Mesenchymal stem cell (in vitro differentiated cells and primary cell): Measurements from ENCODE around the gene CCND1.

Source experiments
- DNase-seq: peaks from one replicate; pipeline ENCODE4 v3.0.0-alpha.2; 2013
- H2AFZ ChIP-seq: one replicate; pipeline ENCODE4 v1.6.1; 2013; ENCODE audit warnings: low read depth, mild to moderate bottlenecking, control low read depth, inconsistent platforms, low read length, moderate library complexity
- H2AK5ac ChIP-seq: 2 replicates; pipeline ENCODE4 v1.6.1; 2013; ENCODE audit warnings: low read length, moderate library complexity, mild to moderate bottlenecking, inconsistent platforms; ENCODE audit not compliant: severe bottlenecking
- H2BK120ac ChIP-seq: one replicate; pipeline ENCODE4 v1.6.1; 2013; ENCODE audit warnings: low read depth, mild to moderate bottlenecking, inconsistent platforms, low read length, moderate library complexity
- H2BK12ac ChIP-seq, 2 experiments: one replicate each; pipeline ENCODE4 v1.6.1; 2013; ENCODE audit warnings: inconsistent platforms in 2 of 2, low read length in 2 of 2, mild to moderate bottlenecking in 2 of 2, moderate library complexity in 2 of 2, control low read depth in 1 of 2
- H2BK15ac ChIP-seq: one replicate; pipeline ENCODE4 v1.6.1; 2013; ENCODE audit warnings: mild to moderate bottlenecking, low read depth, inconsistent platforms; ENCODE audit not compliant: poor library complexity, severe bottlenecking
- H2BK5ac ChIP-seq: 2 replicates; pipeline ENCODE4 v1.6.1; 2013; ENCODE audit warnings: low read depth, mild to moderate bottlenecking, low read length, control low read depth, inconsistent platforms; ENCODE audit not compliant: poor library complexity, severe bottlenecking
- H3K14ac ChIP-seq, 2 experiments: one replicate each; pipeline ENCODE4 v1.6.1; 2013; ENCODE audit warnings: inconsistent platforms in 2 of 2, low read length in 2 of 2, control low read depth in 1 of 2, mild to moderate bottlenecking in 1 of 2, moderate library complexity in 1 of 2
- H3K18ac ChIP-seq, 2 experiments: one replicate each; pipeline ENCODE4 v1.6.1; 2013; ENCODE audit warnings: inconsistent platforms in 2 of 2, low read length in 2 of 2, control low read depth in 1 of 2, low read depth in 1 of 2, mild to moderate bottlenecking in 1 of 2
- H3K23ac ChIP-seq, 2 experiments: one replicate each; pipeline ENCODE4 v1.6.1; 2013; ENCODE audit warnings: inconsistent platforms in 2 of 2, low read length in 2 of 2, mild to moderate bottlenecking in 2 of 2, moderate library complexity in 2 of 2, control low read depth in 1 of 2
- H3K27ac ChIP-seq: 2 replicates; pipeline ENCODE4 v1.5.1; 2013; ENCODE audit warnings: mild to moderate bottlenecking, moderate library complexity, low read length, control low read depth, inconsistent platforms; ENCODE audit not compliant: poor library complexity, severe bottlenecking
- H3K27me3 ChIP-seq, 2 experiments: 2 replicates each; pipeline versions ENCODE4 v1.6.1 to v1.7.0; 2013; ENCODE audit warnings: low read length in 2 of 2, mild to moderate bottlenecking in 2 of 2, moderate library complexity in 2 of 2, control low read depth in 1 of 2, inconsistent platforms in 1 of 2; ENCODE audit not compliant: control insufficient read depth in 1 of 2, insufficient read depth in 1 of 2
- H3K36me3 ChIP-seq, 2 experiments: 2 replicates each; pipeline versions ENCODE4 v1.6.1 to v1.7.0; 2013; ENCODE audit warnings: low read length in 2 of 2, control low read depth in 1 of 2, inconsistent platforms in 1 of 2, low read depth in 1 of 2, mild to moderate bottlenecking in 1 of 2; ENCODE audit not compliant: insufficient read depth in 2 of 2, control insufficient read depth in 1 of 2
- H3K4ac ChIP-seq, 2 experiments: one replicate each; pipeline ENCODE4 v1.6.1; 2013; ENCODE audit warnings: inconsistent platforms in 2 of 2, low read length in 2 of 2, mild to moderate bottlenecking in 2 of 2, moderate library complexity in 2 of 2, control low read depth in 1 of 2, low read depth in 1 of 2
- H3K4me1 ChIP-seq: 2 replicates; pipeline ENCODE4 v1.6.1; 2013; ENCODE audit warnings: low read depth, low read length, control low read depth; ENCODE audit not compliant: control insufficient read depth, insufficient read depth
- H3K4me2 ChIP-seq: 2 replicates; pipeline ENCODE4 v1.6.1; 2013; ENCODE audit warnings: low read length, mild to moderate bottlenecking, inconsistent platforms; ENCODE audit not compliant: poor library complexity, severe bottlenecking
- H3K4me3 ChIP-seq, 2 experiments: 2 replicates each; pipeline versions ENCODE4 v1.5.1 to v1.7.0; 2013; ENCODE audit warnings: low read length in 2 of 2, mild to moderate bottlenecking in 2 of 2, control low read depth in 1 of 2, low read depth in 1 of 2; ENCODE audit not compliant: insufficient read depth in 1 of 2
- H3K79me1 ChIP-seq: replicated peaks from 2 replicates; pipeline ENCODE4 v1.6.1; 2013; ENCODE audit warnings: mild to moderate bottlenecking, control low read depth, low read length, inconsistent platforms; ENCODE audit not compliant: poor library complexity, severe bottlenecking
- H3K9ac ChIP-seq: 2 replicates; pipeline ENCODE4 v1.7.0; 2013; ENCODE audit warnings: mild to moderate bottlenecking, low read length, moderate library complexity
- H3K9me3 ChIP-seq: 2 replicates; pipeline ENCODE4 v1.7.0; 2013; ENCODE audit warnings: mild to moderate bottlenecking, low read length; ENCODE audit not compliant: control insufficient read depth
- H4K8ac ChIP-seq: one replicate; pipeline ENCODE4 v1.6.1; 2013; ENCODE audit warnings: inconsistent platforms, mild to moderate bottlenecking, low read length, moderate library complexity
- H4K91ac ChIP-seq: one replicate; pipeline ENCODE4 v1.6.1; 2013; ENCODE audit warnings: mild to moderate bottlenecking, low read length, inconsistent platforms
- WGBS: methylation state at CpG from one replicate; pipeline ENCODE4 v1.1.7; 2013; ENCODE audit warnings: mixed read lengths; 5-methylcytosine and 5-hydroxymethylcytosine counted together

Gene CCND1

GRCh38 chr11:69702769-69703452, 62.0 kb downstream of the CCND1 start:
- Histone ChIP-seq H2AK5ac (no peak overlapping the region), H3K14ac (no peak overlapping the region), H2BK15ac (no peak overlapping the region), H2BK12ac (no peak overlapping the region), H3K79me1 (no peaks in the 10 kb centered on the region), H3K4me3 (no peak overlapping the region), H3K9ac (no peak overlapping the region), H3K27me3 (peaks cover 63 to 83% of the 10 kb centered on the region in 2 experiments), H2BK120ac (no peak overlapping the region), H3K4ac (no peak overlapping the region), H2AFZ (no peak overlapping the region), H3K4me2 (no peak overlapping the region), H3K18ac (no peak overlapping the region), H3K27ac (no peak overlapping the region), H3K9me3 (no peaks in the 10 kb centered on the region), H2BK5ac (no peak overlapping the region), H3K36me3 (no peaks in the 10 kb centered on the region), H4K8ac (no peak overlapping the region), H3K23ac (no peak overlapping the region), H4K91ac (no peak overlapping the region), H3K4me1 (peaks cover 36% of the 10 kb centered on the region)
- DNase-seq = peak; percentile 18
- 5% methylated on average over 45 of the region's 45 CpGs for WGBS

- H2BK15ac ChIP-seq = no peak overlapping the region
- no peak for DNase-seq
- 2% methylated on average over 6 of the region's 34 CpGs for WGBS
- no peak overlapping the region for H3K27ac ChIP-seq
- H2AK5ac ChIP-seq = no peak overlapping the region
- no peak overlapping the region for H4K8ac ChIP-seq
- no peaks in the 10 kb centered on the region for H3K9me3 ChIP-seq
- no peak overlapping the region for H2AFZ ChIP-seq
- peaks cover 65 to 87% of the 10 kb centered on the region in 2 experiments for H3K27me3 ChIP-seq
- H2BK12ac ChIP-seq = no peak overlapping the region
- H3K4ac ChIP-seq = no peak overlapping the region
- H3K23ac ChIP-seq = no peak overlapping the region
- no peak overlapping the region for H3K18ac ChIP-seq
- no peak overlapping the region for H4K91ac ChIP-seq
- peaks cover 36% of the 10 kb centered on the region for H3K4me1 ChIP-seq
- H2BK5ac ChIP-seq = no peak overlapping the region
- no peaks in the 10 kb centered on the region for H3K36me3 ChIP-seq
- H3K4me3 ChIP-seq = no peak overlapping the region
- no peak overlapping the region for H3K4me2 ChIP-seq
- no peaks in the 10 kb centered on the region for H3K79me1 ChIP-seq
- H2BK120ac ChIP-seq = no peak overlapping the region
- no peak overlapping the region for H3K14ac ChIP-seq
- no peak overlapping the region for H3K9ac ChIP-seq
Observed at GRCh38 chr11:69703453-69703767, 62.5 kb downstream of the CCND1 start.
